ENCODE data around the gene UPK2.

Gene UPK2

GRCh38 chr11:118956094-118956846 lies at the start of gene UPK2:
TSS of gene UPK2 (plus strand) at chr11:118956298. CDS start at chr11:118956351, 53 bp downstream.
- peak; percentile 77 for TF ChIP-seq CTCF (conservative IDR thresholded peaks at IDR 0.05; ENCODE audit: low read depth, low read length)
- Histone ChIP-seq H3K27me3 (ENCODE audit: insufficient read depth, low read depth) (no peaks in the 10 kb centered on the region), H3K9ac (no peak within 1 kb of the TSS), H3K4me1 (ENCODE audit: low read depth, poor library complexity, severe bottlenecking) (no peaks in the 10 kb centered on the region), H4K20me1 (ENCODE audit: insufficient read depth) (no peaks in the 10 kb centered on the region), H3K79me2 (ENCODE audit: insufficient read depth, low read depth) (no peaks in the 10 kb centered on the region), H2AFZ (ENCODE audit: low read depth) (no peak within 1 kb of the TSS), H3K27ac (no peak within 1 kb of the TSS), H3K36me3 (ENCODE audit: insufficient read depth) (no peaks in the 10 kb centered on the region), H3K4me3 (IDR thresholded peaks at IDR 0.05; ENCODE audit: insufficient read depth, low read depth, low read length) (no peak within 1 kb of the TSS), H3K4me2 (no peak within 1 kb of the TSS)

DNA sequence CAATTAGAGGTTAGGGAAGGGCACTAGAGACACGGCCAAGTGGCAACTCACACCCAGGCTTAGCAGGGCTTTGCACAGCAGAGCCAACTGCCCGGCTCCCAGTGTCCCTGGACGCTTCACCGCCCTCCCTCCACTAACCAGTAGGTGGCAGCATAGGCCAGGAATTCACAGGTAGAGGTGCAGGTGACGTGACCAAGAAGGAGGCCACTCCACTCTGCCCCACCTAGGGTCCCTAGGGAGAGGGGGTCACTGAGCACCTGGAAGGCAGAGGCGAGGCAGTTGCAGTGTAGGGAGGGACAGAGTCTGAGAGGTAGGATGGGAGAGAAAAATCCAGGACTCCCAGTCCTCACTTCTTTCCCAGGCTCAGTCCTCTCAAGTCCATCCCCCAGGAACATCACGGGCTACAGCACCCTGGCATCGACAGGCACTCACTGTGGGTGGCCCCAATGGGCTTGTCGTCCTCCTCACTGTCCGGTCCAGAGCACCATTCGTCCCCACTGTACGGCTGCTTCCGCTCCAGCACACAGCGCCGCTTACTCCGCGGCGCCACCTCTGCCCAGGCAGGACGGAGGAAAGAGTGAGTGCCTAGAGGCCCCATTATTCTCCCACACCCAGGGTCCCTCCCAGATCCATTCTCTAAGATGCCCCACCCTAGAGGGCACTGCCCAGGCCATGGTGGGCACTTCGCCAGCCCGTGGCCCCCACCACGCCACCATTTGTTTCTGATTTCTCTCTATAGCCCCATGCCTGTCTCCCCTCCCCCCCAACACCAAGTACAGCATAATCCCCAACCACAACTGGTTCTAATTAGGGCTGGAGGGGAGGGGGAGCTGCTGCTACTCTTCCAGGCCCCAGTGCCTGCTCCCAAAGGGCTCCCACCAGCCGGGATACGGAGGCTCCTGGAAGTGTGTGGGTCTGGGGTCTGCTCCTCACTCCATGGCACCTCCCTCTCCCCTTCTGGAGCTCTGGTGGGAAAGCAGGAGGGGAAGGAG lies 48.8 kb upstream of the UPK2 start:
- no peaks in the 10 kb centered on the region for H3K4me1 ChIP-seq (ENCODE audit: low read depth, poor library complexity, severe bottlenecking)
- H3K27ac ChIP-seq, result no peak overlapping the region
- H3K9ac ChIP-seq, result no peak overlapping the region
- H3K4me2 ChIP-seq, result no peak overlapping the region
- TF ChIP-seq CTCF (conservative IDR thresholded peaks at IDR 0.05; ENCODE audit: low read depth, low read length), result peak; percentile 78
- H3K27me3 ChIP-seq (ENCODE audit: insufficient read depth, low read depth), result no peaks in the 10 kb centered on the region
- H4K20me1 ChIP-seq (ENCODE audit: insufficient read depth), result no peaks in the 10 kb centered on the region
- H3K79me2 ChIP-seq (ENCODE audit: insufficient read depth, low read depth), result no peaks in the 10 kb centered on the region
- no peaks in the 10 kb centered on the region for H3K36me3 ChIP-seq (ENCODE audit: insufficient read depth)
- H2AFZ ChIP-seq (ENCODE audit: low read depth), result no peak overlapping the region
- H3K4me3 ChIP-seq (IDR thresholded peaks at IDR 0.05; ENCODE audit: insufficient read depth, low read depth, low read length), result no peak overlapping the region

- no peak for TF ChIP-seq CTCF (conservative IDR thresholded peaks at IDR 0.05; ENCODE audit: low read depth, low read length)
- Histone ChIP-seq H3K36me3 (ENCODE audit: insufficient read depth) (no peaks in the 10 kb centered on the region), H3K4me2 (no peak overlapping the region), H3K9ac (no peak overlapping the region), H2AFZ (ENCODE audit: low read depth) (no peak overlapping the region), H3K27ac (no peak overlapping the region), H3K27me3 (ENCODE audit: insufficient read depth, low read depth) (no peaks in the 10 kb centered on the region), H3K79me2 (ENCODE audit: insufficient read depth, low read depth) (no peaks in the 10 kb centered on the region), H3K4me3 (IDR thresholded peaks at IDR 0.05; ENCODE audit: insufficient read depth, low read depth, low read length) (no peak overlapping the region), H4K20me1 (ENCODE audit: insufficient read depth) (no peaks in the 10 kb centered on the region), H3K4me1 (ENCODE audit: low read depth, poor library complexity, severe bottlenecking) (no peaks in the 10 kb centered on the region)
Observed at GRCh38 chr11:118908264-118908663, 47.8 kb upstream of the UPK2 start.

DNA sequence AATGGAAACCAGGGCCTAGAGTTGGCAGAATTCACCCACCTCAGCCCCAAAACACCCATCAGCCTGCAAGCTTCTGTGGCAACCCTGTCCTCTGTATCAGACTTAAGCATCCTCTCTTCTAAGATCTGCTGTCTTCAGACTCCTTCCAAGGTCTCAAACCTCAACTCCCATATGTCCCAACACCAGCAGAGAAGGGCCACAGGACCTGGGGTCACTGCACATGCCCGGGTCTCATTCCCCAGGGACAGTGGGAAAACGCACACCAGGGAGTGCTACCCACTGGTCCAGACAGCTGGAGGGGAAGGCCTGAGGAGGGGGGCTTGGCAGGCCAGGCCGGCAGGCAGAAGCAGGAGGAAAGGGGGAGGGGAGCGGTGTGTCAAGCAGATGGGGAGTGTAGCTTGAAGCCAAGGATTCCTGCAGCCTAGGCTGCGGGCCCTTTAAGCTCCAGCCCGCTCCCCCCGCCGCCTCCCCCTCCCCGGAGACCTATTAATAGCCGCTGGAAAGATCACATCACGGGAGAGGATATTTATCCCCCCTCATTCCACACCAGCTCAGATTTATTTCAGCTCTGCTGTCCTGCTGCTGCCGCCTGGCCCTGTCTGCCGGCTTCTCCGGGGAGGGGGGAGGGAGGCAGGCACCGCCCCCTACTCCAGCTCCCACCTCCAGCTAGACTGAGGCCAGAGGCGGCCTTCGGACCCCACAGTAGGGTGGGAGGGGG lies 47.0 kb upstream of the UPK2 start:
- no peak overlapping the region for H3K4me2 ChIP-seq
- H3K27me3 ChIP-seq (ENCODE audit: insufficient read depth, low read depth), result no peaks in the 10 kb centered on the region
- TF ChIP-seq CTCF (conservative IDR thresholded peaks at IDR 0.05; ENCODE audit: low read depth, low read length), result no peak
- H3K4me1 ChIP-seq (ENCODE audit: low read depth, poor library complexity, severe bottlenecking), result no peaks in the 10 kb centered on the region
- no peaks in the 10 kb centered on the region for H4K20me1 ChIP-seq (ENCODE audit: insufficient read depth)
- H3K79me2 ChIP-seq (ENCODE audit: insufficient read depth, low read depth), result no peaks in the 10 kb centered on the region
- H2AFZ ChIP-seq (ENCODE audit: low read depth), result no peak overlapping the region
- no peak overlapping the region for H3K9ac ChIP-seq
- H3K27ac ChIP-seq, result no peak overlapping the region
- H3K4me3 ChIP-seq (IDR thresholded peaks at IDR 0.05; ENCODE audit: insufficient read depth, low read depth, low read length), result no peak overlapping the region
- no peaks in the 10 kb centered on the region for H3K36me3 ChIP-seq (ENCODE audit: insufficient read depth)

Data from KMS-11 (cell line).